ENCODE results near the gene PIK3IP1. TPM values are rescaled to one million over a fixed set of nuclear protein-coding genes. Genes with fewer than 3 reads are reported as not detected.

The PIK3IP1 gene
- total RNA-seq, result 7.4 and 8.1 TPM in 2 replicates

GRCh38 chr22:31292236-31292989 lies at the start of gene PIK3IP1:
PIK3IP1 (minus strand) TSS chr22:31292488; CDS start chr22:31292344, 144 bp downstream.

Other genes with a start within 250 kb of the PIK3IP1 start
- gene SMTN, start 211.2 kb downstream of the PIK3IP1 start, total RNA-seq, result 146 and 148 TPM in 2 replicates
- gene SELENOM, start 184.9 kb downstream of the PIK3IP1 start, total RNA-seq, result 34.0 and 54.9 TPM in 2 replicates
- gene INPP5J, start 169.5 kb downstream of the PIK3IP1 start, total RNA-seq, result under 0.01 and 0.30 TPM in 2 replicates
- gene PLA2G3, start 152.0 kb downstream of the PIK3IP1 start, total RNA-seq, result 0.65 and 0.76 TPM in 2 replicates
- 17.5 and 25.1 TPM in 2 replicates for gene RNF185, start 132.3 kb downstream of the PIK3IP1 start, total RNA-seq
- 77.3 and 98.8 TPM in 2 replicates for gene LIMK2, start 80.2 kb downstream of the PIK3IP1 start, total RNA-seq
- 13.7 and 15.3 TPM in 2 replicates for gene PATZ1, start 53.9 kb upstream of the PIK3IP1 start, total RNA-seq
- 105 and 131 TPM in 2 replicates for gene DRG1, start 107.1 kb upstream of the PIK3IP1 start, total RNA-seq
- gene EIF4ENIF1, start 197.4 kb upstream of the PIK3IP1 start, total RNA-seq, result 7.5 and 11.4 TPM in 2 replicates
- gene SFI1, start 204.0 kb upstream of the PIK3IP1 start, total RNA-seq, result 12.0 and 22.2 TPM in 2 replicates